Measurements from ENCODE around the gene ACOX1.

DNA sequence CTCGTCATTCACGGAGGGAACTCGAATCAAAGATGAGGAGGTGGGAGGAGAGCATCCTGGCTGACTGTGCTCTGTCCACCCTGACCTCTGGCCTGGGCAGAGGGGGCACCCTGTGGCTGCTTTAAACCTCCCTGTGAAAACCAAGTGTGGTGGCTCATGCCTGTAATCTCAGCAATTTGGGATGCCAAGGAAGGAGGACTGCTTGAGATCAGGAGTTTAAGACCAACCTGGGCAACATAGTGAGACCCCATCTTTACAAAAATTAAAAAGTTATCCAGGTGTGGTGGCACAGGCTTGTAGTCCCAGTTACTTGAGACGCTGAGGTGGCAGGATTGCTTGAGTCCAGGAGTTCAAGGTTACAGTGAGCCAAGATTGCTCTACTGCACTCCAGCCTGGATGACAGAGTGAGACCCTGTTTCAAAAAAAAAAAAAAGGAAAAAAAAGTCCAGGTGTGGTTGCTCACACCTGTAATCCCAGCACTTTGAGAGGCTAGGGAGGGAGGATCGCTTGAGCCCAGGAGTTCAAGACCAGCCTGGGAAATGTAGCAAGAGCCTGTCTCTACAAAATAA is 15.9 kb upstream of the ACOX1 start:
- TF ChIP-seq POLR2A (IDR thresholded peaks at IDR 0.05): no peak
- TF ChIP-seq CTCF (IDR thresholded peaks at IDR 0.05): no peak

Measured in upper lobe of left lung (tissue), 4 donors.